ENCODE results near the gene TMED8. TPM values are rescaled to one million over a fixed set of nuclear protein-coding genes. Genes with fewer than 3 reads are reported as not detected.

TMED8 gene
- total RNA-seq, 1 donor from 2014 or later, result 23.5 TPM

GRCh38 chr14:77335576-77335975 lies 41.3 kb downstream of the TMED8 start:
- no peaks in the 10 kb centered on the region for H3K27me3 ChIP-seq
- Mint-ChIP-seq H3K27ac (no peak overlapping the region), H3K27me3 (ENCODE audit: insufficient read depth, low read depth) (peaks cover 3% of the 10 kb centered on the region), H3K36me3 (peaks cover 15% of the 10 kb centered on the region), H3K4me1 (no peaks in the 10 kb centered on the region), H3K9me3 (no peaks in the 10 kb centered on the region), H3K4me3 (no peak overlapping the region)
- TF ChIP-seq CTCF (IDR thresholded peaks at IDR 0.05), result no peak
- TF ChIP-seq EZH2 (IDR thresholded peaks at IDR 0.05), result no peak
- TF ChIP-seq EZH2phosphoT487 (IDR thresholded peaks at IDR 0.05), result no peak
- no peaks in the 10 kb centered on the region for H3K4me1 ChIP-seq
- H3K4me2 ChIP-seq, result no peak overlapping the region
- DNase-seq (ENCODE audit: low spot score), result no peak
- no peaks in the 10 kb centered on the region for H3F3A ChIP-seq (ENCODE audit: low read depth)
- no peak overlapping the region for H3K9ac ChIP-seq
- no peaks in the 10 kb centered on the region for H3K36me3 ChIP-seq
- H3K27ac ChIP-seq, result no peak overlapping the region
- H3K4me3 ChIP-seq, result no peak overlapping the region
- no peaks in the 10 kb centered on the region for H3K79me2 ChIP-seq (ENCODE audit: low read depth)
- H2AFZ ChIP-seq (replicated peaks), result no peak overlapping the region
- no peaks in the 10 kb centered on the region for H4K20me1 ChIP-seq (ENCODE audit: low read depth)
- no peaks in the 10 kb centered on the region for H3K9me3 ChIP-seq (ENCODE audit: low read depth)

GRCh38 chr14:77329872-77330271 lies 47.0 kb downstream of the TMED8 start:
- Histone ChIP-seq H3K9me3 (ENCODE audit: low read depth) (no peaks in the 10 kb centered on the region), H3K9ac (no peak overlapping the region), H4K20me1 (ENCODE audit: low read depth) (no peaks in the 10 kb centered on the region), H3K79me2 (ENCODE audit: low read depth) (no peaks in the 10 kb centered on the region), H3K4me2 (no peak overlapping the region), H3K4me3 (no peak overlapping the region), H3K27ac (no peak overlapping the region), H3K27me3 (no peaks in the 10 kb centered on the region), H2AFZ (replicated peaks) (no peak overlapping the region), H3K4me1 (no peaks in the 10 kb centered on the region), H3F3A (ENCODE audit: low read depth) (peaks cover 2% of the 10 kb centered on the region), H3K36me3 (no peaks in the 10 kb centered on the region)
- Mint-ChIP-seq H3K27ac (no peak overlapping the region), H3K4me3 (no peak overlapping the region), H3K36me3 (peaks cover 7% of the 10 kb centered on the region), H3K4me1 (peaks cover 3% of the 10 kb centered on the region), H3K9me3 (no peaks in the 10 kb centered on the region), H3K27me3 (ENCODE audit: insufficient read depth, low read depth) (peaks cover 7% of the 10 kb centered on the region)
- no peak for TF ChIP-seq CTCF (IDR thresholded peaks at IDR 0.05)
- TF ChIP-seq EZH2 (IDR thresholded peaks at IDR 0.05), result no peak
- TF ChIP-seq EZH2phosphoT487 (IDR thresholded peaks at IDR 0.05), result no peak
- DNase-seq (ENCODE audit: low spot score), result no peak

GRCh38 chr14:77327111-77327510 lies 49.8 kb downstream of the TMED8 start:
- Histone ChIP-seq H3K4me3 (no peak overlapping the region), H3K4me1 (peaks cover 2% of the 10 kb centered on the region), H3K9me3 (ENCODE audit: low read depth) (no peaks in the 10 kb centered on the region), H2AFZ (replicated peaks) (no peak overlapping the region), H3K4me2 (no peak overlapping the region), H3K27ac (no peak overlapping the region), H3F3A (ENCODE audit: low read depth) (peaks cover 2% of the 10 kb centered on the region), H3K9ac (no peak overlapping the region), H3K79me2 (ENCODE audit: low read depth) (no peaks in the 10 kb centered on the region), H3K36me3 (no peaks in the 10 kb centered on the region), H3K27me3 (no peaks in the 10 kb centered on the region), H4K20me1 (ENCODE audit: low read depth) (no peaks in the 10 kb centered on the region)
- Mint-ChIP-seq H3K4me3 (no peak overlapping the region), H3K4me1 (peaks cover 8% of the 10 kb centered on the region), H3K27ac (no peak overlapping the region), H3K9me3 (no peaks in the 10 kb centered on the region), H3K36me3 (peaks cover 2% of the 10 kb centered on the region), H3K27me3 (ENCODE audit: insufficient read depth, low read depth) (peaks cover 7% of the 10 kb centered on the region)
- DNase-seq (ENCODE audit: low spot score), result no peak
- TF ChIP-seq EZH2phosphoT487 (IDR thresholded peaks at IDR 0.05) (no peak), EZH2 (IDR thresholded peaks at IDR 0.05) (no peak), CTCF (IDR thresholded peaks at IDR 0.05) (no peak)
